ENCODE measurements around the gene SLC6A11. TPM values are rescaled to one million over a fixed set of nuclear protein-coding genes. Genes with fewer than 3 reads are reported as not detected.

Gene SLC6A11
- total RNA-seq, 1 donor: not detected

GRCh38 chr3:10834951-10835350, 18.9 kb downstream of the SLC6A11 start:
- H3K4me3 ChIP-seq (ENCODE audit: low read depth, low read length): no peak overlapping the region
- TF ChIP-seq CTCF (IDR thresholded peaks at IDR 0.05; ENCODE audit: insufficient read depth, low read depth, low read length): no peak
- DNase-seq (ENCODE audit: low read depth): no peak

GRCh38 chr3:10835406-10835805, 19.4 kb downstream of the SLC6A11 start:
- H3K4me3 ChIP-seq (ENCODE audit: low read depth, low read length): no peak overlapping the region
- DNase-seq (ENCODE audit: low read depth): no peak
- no peak for TF ChIP-seq CTCF (IDR thresholded peaks at IDR 0.05; ENCODE audit: insufficient read depth, low read depth, low read length)

- TF ChIP-seq CTCF (IDR thresholded peaks at IDR 0.05; ENCODE audit: insufficient read depth, low read depth, low read length): no peak
- no peak for DNase-seq (ENCODE audit: low read depth)
- H3K4me3 ChIP-seq (ENCODE audit: low read depth, low read length): no peak overlapping the region
These were observed 20.6 kb downstream of the SLC6A11 start for GRCh38 chr3:10836676-10837075.

GRCh38 chr3:10837849-10838248, 21.8 kb downstream of the SLC6A11 start:
- TF ChIP-seq CTCF (IDR thresholded peaks at IDR 0.05; ENCODE audit: insufficient read depth, low read depth, low read length): no peak
- H3K4me3 ChIP-seq (ENCODE audit: low read depth, low read length): no peak overlapping the region
- no peak for DNase-seq (ENCODE audit: low read depth)

GRCh38 chr3:10839167-10839566, 23.1 kb downstream of the SLC6A11 start:
- no peak overlapping the region for H3K4me3 ChIP-seq (ENCODE audit: low read depth, low read length)
- no peak for TF ChIP-seq CTCF (IDR thresholded peaks at IDR 0.05; ENCODE audit: insufficient read depth, low read depth, low read length)
- no peak for DNase-seq (ENCODE audit: low read depth)

GRCh38 chr3:10841100-10841499, 25.1 kb downstream of the SLC6A11 start:
- H3K4me3 ChIP-seq (ENCODE audit: low read depth, low read length): no peak overlapping the region
- DNase-seq (ENCODE audit: low read depth): no peak
- TF ChIP-seq CTCF (IDR thresholded peaks at IDR 0.05; ENCODE audit: insufficient read depth, low read depth, low read length): no peak

GRCh38 chr3:10843378-10843777, 27.4 kb downstream of the SLC6A11 start:
- no peak for TF ChIP-seq CTCF (IDR thresholded peaks at IDR 0.05; ENCODE audit: insufficient read depth, low read depth, low read length)
- no peak for DNase-seq (ENCODE audit: low read depth)
- H3K4me3 ChIP-seq (ENCODE audit: low read depth, low read length): no peak overlapping the region

Measured in fibroblast of villous mesenchyme (primary cell).